GM11168 (cell line): ENCODE measurements around the gene CHRM5.
"Not testable (repeated sequence)": the region's sequence is repeated elsewhere in the genome, so short reads cannot be mapped to it uniquely, and the experiment has no call there.

Source experiments
- in situ Hi-C: fragments of 300-500 bp; cut with MboI; formaldehyde crosslinking; loops from one replicate; pipeline ENCODE4 v1.12.0; 2022; ENCODE audit warnings: low sequenced_read_pairs; ENCODE audit not compliant: unreplicated experiment

The CHRM5 gene

GRCh38 chr15:34038871-34039789 lies 70.8 kb downstream of the CHRM5 start, which contains the start of gene AVEN:
Gene AVEN, minus strand, starts transcription at chr15:34039204. Its CDS starts 158 bp downstream, at chr15:34039046.
- in situ Hi-C loops: loop anchor here (25.0 kb wide), 1 partner anchor 498 kb away; no protein-coding TSS in a partner anchor

GRCh38 chr15:34039790-34040113 lies 71.5 kb downstream of the CHRM5 start:
- in situ Hi-C loops: loop anchor here (25.0 kb wide), 1 partner anchor 498 kb away; no protein-coding TSS in a partner anchor

GRCh38 chr15:34043391-34043790 lies 75.1 kb downstream of the CHRM5 start:
- in situ Hi-C loops: loop anchor here (25.0 kb wide), 1 partner anchor 494 kb away; no protein-coding TSS in a partner anchor

DNA sequence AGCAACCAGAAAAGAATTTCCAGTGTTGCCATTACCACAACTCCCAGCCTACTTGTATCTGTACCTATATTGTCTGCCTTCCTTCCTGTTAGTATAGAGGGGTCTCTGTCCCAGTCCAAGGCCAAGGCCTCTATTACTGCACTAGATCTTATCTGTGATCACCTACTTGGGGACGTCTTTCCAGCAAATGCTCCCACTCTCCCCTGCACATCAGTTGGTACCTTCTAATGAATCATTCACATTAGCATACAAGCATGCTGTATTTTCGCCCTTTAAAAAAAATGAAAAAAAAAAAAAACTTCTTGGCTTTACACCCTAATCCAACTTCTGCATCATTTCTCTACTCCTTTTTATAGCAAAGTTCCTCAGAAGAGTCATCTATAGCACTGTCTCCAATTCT lies 75.5 kb downstream of the CHRM5 start:
- in situ Hi-C loops: loop anchor here (25.0 kb wide), 1 partner anchor 493 kb away; no protein-coding TSS in a partner anchor

DNA sequence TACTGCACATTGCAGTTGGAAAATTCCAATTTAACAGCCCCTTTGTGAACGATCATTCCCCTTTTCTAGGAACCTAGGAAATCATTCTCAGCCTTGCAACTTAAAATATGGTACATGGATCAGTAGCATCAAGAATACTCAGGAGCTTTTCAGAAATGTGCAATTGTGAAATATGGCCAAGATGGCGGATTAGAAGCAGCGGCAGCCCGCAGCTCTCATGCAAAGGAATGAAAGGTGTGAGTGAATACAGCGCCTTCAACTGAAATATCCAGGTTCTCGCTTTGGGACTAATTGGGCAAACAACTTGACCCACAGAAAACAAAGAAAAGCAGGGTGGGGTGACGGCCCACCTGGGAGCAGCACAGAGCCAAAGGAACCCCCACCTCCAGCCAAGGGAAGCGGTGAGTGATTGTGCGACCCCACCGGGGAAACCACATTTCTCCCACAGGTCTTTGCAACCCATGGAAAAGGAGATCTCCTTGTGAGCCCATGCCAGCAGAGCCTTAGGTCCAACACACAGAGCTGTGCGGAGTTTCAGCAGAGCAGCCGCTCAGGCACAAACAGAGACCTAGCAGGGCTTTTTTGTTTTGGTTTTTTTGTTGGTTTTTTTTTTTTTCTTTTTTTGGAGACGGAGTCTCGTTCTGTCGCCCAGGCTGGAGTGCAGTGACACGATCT lies 78.3 kb downstream of the CHRM5 start:
- in situ Hi-C loops: loop anchor here (25.0 kb wide), 1 partner anchor 491 kb away; no protein-coding TSS in a partner anchor

GRCh38 chr15:34047893-34048775 lies 79.8 kb downstream of the CHRM5 start:
- in situ Hi-C loops: loop anchor here (25.0 kb wide), 1 partner anchor 489 kb away; no protein-coding TSS in a partner anchor

DNA sequence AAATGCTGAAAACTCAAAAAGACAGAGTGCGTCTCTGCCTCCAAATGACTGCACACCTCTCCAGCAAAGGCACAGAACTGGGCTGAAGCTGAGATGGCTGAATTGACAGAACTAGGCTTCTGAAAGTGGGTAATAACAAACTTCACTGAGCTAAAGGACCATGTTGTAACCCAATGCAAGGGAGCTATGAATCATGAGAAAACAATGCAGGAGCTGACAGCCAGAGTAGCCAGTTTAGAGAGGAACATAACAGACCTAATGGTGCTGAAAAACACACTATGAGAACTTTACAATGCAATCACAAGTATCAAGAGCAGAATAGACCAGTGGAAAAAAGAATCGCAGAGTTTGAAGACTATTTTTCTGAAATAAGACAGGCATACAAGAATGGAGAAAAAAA lies 80.8 kb downstream of the CHRM5 start:
- in situ Hi-C loops: loop anchor here (25.0 kb wide), 1 partner anchor 488 kb away; no protein-coding TSS in a partner anchor

DNA sequence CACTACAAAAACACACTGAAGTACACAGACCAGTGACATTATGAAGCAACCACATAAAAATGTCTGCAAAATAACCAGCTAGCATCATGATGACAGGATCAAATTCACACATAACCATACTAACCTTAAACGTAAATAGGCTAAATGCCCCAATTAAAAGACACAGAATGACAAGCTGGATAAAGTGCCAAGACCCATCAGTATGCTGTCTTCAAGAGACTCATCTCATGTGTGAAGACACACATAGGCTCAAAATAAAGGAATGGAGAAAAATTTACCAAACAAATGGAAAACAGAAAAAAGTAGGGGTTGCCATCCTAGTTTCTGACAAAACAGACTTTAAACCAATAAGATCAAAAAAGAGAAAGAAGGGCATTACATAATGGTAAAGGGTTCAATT lies 82.1 kb downstream of the CHRM5 start:
- in situ Hi-C loops: not testable (repeated sequence)

DNA sequence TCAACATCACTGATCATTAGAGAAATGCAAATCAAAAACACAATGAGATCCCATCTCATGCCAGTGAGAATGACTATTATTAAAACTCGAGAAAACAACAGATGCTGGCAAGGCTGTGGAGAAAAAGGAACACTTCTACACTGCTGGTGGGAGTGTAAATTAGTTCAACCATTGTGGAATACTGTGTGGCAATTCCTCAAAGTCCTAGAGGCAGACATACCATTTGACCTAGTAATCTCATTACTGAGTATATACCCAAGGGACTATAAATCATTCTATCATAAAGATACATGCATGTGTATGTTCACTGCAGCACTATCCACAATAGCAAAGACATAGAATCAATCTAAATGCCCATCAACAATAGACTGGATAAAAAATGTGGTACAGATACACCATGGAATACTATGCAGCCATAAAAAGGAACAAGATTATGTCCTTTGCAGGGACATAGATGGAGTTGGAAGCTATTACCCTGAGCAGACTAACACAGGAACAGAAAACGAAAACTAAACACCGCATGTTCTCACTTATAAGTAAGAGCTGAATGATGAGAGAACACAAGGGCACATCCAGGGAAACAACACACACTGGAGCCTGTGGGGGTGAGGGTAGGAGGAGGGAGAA lies 85.9 kb downstream of the CHRM5 start:
- in situ Hi-C loops: no loop called here

- in situ Hi-C loops: no loop called here
These were observed 87.7 kb downstream of the CHRM5 start for GRCh38 chr15:34055868-34056595.

GRCh38 chr15:34056911-34057310 lies 88.6 kb downstream of the CHRM5 start:
- in situ Hi-C loops: no loop called here

GRCh38 chr15:34059476-34059875 lies 91.2 kb downstream of the CHRM5 start:
- in situ Hi-C loops: no loop called here

GRCh38 chr15:34059946-34060345 lies 91.6 kb downstream of the CHRM5 start:
- in situ Hi-C loops: no loop called here

DNA sequence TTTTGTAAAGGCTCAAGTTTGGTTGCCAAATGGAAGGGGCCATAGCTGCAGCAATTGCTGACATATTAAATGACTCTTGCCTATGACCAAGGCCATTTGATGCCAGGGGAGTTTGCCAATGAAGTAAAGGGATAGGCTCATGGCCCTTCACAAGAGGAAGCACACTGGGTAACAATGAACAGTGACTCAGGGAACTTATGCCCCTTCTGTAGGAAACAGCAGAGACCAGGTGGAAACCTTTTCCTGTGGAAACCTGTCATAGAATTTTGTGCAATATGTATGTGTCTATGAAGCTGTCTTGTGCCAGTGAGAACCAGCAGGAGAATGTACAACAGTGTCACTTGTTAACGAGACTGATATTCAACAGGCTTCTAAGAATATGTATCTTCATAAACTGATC lies 96.1 kb downstream of the CHRM5 start:
- in situ Hi-C loops: no loop called here

GRCh38 chr15:34065261-34065660 lies 97.0 kb downstream of the CHRM5 start:
- in situ Hi-C loops: loop anchor here (5.0 kb wide), 1 partner anchor 152 kb away; no protein-coding TSS in a partner anchor

GRCh38 chr15:34065941-34066340 lies 97.6 kb downstream of the CHRM5 start:
- in situ Hi-C loops: loop anchor here (5.0 kb wide), 1 partner anchor 151 kb away; no protein-coding TSS in a partner anchor

DNA sequence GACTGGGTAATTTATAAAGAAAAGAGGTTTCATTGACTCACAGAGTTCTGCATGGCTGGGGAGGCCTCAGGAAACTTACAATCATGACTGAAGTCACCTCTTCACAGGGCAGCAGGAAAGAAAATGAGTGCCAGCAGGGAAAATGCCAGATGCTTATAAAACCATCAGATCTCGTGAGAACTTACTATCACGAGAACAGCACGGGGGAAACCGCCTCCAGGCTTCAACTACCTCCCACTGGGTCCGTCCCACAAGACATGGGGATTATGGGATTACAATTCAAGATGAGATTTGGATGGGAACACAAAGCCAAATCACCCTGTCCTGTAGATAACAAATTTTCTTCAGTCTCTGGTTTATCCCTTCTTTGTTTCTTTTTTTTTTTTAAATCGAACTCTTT lies 101.7 kb downstream of the CHRM5 start:
- in situ Hi-C loops: no loop called here

- in situ Hi-C loops: no loop called here
These were observed 108.5 kb downstream of the CHRM5 start for GRCh38 chr15:34076785-34077184.

DNA sequence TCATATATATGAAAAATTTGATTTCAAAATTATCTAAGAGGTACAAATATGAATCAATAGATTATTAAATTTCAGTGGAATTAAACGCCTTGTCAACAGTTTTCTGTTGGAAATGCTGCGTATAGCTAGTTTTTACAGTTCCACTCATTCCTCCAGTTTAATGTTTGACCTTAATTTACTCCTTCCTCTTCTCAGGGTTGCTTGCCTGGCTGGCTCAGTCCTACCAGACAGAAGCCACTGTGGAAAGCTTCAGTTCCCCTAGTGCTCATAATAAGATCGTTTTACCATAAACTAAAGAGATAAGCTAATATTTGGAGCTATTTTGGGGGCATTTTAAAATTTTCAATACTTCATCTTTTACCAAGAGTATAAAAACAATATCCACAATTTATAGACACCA lies 110.6 kb downstream of the CHRM5 start:
- in situ Hi-C loops: no loop called here
